Measurements from ENCODE around the gene HAPLN3.
A peak's percentile ranks its signal among the peaks of the same experiment; 100 is the strongest.

HAPLN3 gene

DNA sequence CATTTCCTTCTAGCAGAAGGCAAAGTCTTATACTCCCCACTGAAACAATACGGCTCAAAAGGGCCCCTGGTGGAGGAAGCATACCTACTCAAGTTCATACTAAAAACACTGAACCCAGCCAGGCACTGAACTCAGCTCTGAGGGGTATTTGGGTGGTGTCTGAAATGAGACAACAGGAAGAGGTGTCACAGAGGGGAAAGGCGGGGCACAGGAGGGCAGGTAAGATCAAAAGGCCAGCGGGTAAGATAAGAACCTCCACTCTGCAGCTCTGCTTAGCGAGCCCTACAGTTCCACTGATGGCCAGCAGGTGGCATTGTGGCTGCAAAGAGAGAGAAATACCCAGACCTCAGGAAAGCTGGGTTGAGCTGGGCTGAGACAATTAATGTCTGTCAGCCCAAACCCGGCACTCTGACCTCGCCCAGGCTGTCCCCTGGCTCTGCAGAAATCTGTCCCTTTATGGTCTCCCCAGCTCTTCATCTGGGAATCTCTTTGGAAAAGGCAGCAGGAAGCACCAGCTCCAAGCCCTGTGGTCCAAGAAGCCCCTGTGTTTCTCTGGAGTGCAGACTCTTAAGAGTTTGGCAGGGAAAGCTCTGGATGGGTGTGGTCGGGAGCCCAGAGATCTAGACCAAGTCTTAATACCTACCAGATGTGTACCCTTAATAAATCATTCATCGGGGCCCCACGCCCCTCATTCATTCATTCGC, 9.4 kb upstream of the HAPLN3 start:
- peaks cover 48% of the 10 kb centered on the region for H3K4me1 Mint-ChIP-seq (ENCODE audit: low read depth)
- peaks cover 7% of the 10 kb centered on the region for H3K36me3 Mint-ChIP-seq
- H3K27me3 Mint-ChIP-seq = no peaks in the 10 kb centered on the region
- H3K4me3 Mint-ChIP-seq = peak overlapping the region; percentile 47
- H3K9me3 Mint-ChIP-seq (ENCODE audit: low read depth) = no peaks in the 10 kb centered on the region
- peak overlapping the region; percentile 87 for H3K27ac Mint-ChIP-seq

DNA sequence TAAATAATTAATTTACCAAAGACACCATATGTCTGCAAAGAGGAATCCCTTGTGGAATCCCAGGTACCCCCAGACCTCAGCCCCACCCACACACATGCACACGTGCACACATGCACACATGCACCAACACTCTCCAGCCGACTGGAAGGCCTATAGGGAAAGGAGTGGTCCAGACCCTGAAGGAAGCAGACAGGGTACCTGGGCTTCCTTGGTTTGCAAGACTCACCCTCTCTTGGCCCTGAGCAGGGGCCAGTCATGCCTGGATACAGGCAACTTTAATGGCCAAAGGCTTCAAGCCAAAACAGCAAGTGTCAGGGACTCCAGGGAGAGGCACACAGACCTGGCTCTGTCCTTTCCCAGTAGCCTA, 8.9 kb upstream of the HAPLN3 start:
- Mint-ChIP-seq H3K27ac (peak overlapping the region; percentile 87), H3K9me3 (ENCODE audit: low read depth) (no peaks in the 10 kb centered on the region), H3K36me3 (peaks cover 7% of the 10 kb centered on the region), H3K27me3 (no peaks in the 10 kb centered on the region), H3K4me3 (peak overlapping the region; percentile 47), H3K4me1 (ENCODE audit: low read depth) (peaks cover 44% of the 10 kb centered on the region)

DNA sequence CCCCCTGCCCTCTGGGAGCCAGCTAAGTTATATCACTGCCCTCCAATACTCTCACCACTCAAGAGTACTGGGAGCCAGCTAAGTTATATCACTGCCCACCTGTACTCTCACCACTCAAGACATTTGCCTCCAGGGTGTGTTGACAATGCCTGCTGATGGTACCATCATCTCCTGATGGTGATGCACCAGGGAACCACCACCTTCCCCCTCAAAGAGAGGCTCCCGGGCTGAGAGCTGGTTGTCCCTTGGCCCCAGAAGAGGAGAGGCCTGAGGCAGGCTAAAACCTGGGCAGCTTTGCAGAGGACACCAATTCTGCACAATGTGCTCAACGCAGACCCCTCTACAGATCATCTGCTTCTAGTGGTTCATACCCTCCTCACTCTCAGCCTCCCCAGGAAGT, 7.5 kb upstream of the HAPLN3 start:
- H3K4me1 Mint-ChIP-seq (ENCODE audit: low read depth) = peaks cover 44% of the 10 kb centered on the region
- H3K27ac Mint-ChIP-seq = no peak overlapping the region
- H3K27me3 Mint-ChIP-seq = no peaks in the 10 kb centered on the region

DNA sequence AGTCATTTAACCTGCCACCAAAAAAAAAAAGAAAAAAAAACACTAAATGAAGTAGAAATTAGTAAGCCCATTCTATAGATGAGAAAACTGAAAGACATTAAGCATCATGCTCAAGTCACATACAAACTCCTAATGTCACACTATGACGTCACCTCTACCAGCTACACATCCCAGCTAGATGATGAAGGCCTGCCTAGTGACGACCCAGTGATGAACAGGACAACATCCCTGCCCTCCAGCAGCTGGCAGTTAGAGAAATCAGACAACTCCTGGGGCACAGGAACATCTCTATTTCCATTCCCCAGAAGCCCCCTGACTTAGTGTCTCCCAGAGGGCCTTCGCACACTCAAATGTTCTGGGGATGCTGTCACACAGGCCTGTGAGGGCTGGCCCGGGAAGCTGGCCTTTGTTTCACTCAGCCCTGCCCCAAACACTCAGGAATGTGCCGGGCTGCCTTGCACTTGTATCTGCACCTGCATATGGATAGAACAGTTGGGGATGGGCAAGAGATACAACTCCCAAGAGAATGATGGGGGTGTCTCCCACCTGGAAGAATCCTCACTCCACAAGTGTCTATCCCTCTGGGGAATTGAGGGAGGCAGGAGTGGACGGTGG, 7.0 kb upstream of the HAPLN3 start:
- Mint-ChIP-seq H3K9me3 (ENCODE audit: low read depth) (no peaks in the 10 kb centered on the region), H3K27me3 (no peaks in the 10 kb centered on the region), H3K27ac (no peak overlapping the region), H3K4me3 (no peak overlapping the region), H3K36me3 (peaks cover 7% of the 10 kb centered on the region), H3K4me1 (ENCODE audit: low read depth) (peaks cover 49% of the 10 kb centered on the region)

More for the DNA sequence above, 7.5 kb upstream of the HAPLN3 start:
- Mint-ChIP-seq H3K9me3 (ENCODE audit: low read depth) (no peaks in the 10 kb centered on the region), H3K4me3 (no peak overlapping the region), H3K36me3 (peaks cover 7% of the 10 kb centered on the region)

DNA sequence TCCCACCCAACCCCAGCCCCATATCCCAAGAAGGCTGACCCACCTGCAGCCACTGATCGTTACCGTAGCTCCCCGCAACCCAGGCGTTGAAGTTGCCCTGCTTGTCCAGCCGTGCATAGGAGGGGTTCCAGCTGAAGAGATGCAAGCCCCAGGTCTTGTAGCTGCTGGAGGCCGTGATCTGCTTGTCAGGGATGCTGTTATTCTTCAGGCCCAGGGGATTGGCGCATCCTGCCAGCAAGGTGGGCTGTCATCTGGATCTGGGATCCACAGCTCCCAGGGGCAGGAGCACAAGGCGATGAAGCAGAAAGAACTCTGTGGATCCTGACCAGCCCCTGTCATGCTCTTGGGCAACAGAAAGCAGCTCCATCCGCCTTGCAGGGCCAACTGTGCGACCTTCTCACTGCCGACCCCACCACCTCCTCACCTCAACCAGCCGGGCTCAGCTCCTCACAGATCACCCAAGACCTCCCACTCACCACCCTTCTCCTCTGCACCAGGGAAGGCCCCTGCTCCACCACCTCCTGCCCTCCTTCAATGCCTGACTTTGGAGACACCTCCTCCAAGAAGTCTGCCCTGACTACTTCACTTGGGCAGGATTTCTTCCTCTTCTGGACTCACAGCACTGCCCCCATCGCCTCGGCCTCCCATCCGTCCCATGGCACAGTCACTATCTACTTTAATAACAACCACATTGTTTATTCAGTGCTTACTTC, 6.3 kb upstream of the HAPLN3 start:
- no peaks in the 10 kb centered on the region for H3K9me3 Mint-ChIP-seq (ENCODE audit: low read depth)
- H3K27me3 Mint-ChIP-seq = no peaks in the 10 kb centered on the region
- H3K4me3 Mint-ChIP-seq = no peak overlapping the region
- H3K27ac Mint-ChIP-seq = peak overlapping the region; percentile 46
- H3K4me1 Mint-ChIP-seq (ENCODE audit: low read depth) = peaks cover 56% of the 10 kb centered on the region
- peaks cover 7% of the 10 kb centered on the region for H3K36me3 Mint-ChIP-seq

DNA sequence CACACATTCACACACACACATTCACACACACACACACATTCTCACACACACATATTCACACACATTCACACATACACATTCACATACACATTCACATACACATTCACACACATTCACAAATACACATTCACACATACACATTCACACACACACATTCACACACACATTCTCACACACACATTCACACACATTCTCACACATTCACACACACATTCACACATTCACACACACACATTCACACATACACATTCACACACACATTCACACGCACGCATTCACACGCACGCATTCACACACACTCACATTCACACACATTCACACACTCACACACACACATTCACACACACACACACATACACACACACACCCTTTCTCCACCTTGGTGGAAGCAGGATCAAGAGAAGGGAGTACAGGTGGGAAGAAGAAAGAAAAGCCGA, 5.7 kb upstream of the HAPLN3 start:
- H3K4me3 Mint-ChIP-seq = no peak overlapping the region
- H3K27ac Mint-ChIP-seq = peak overlapping the region; percentile 47
- no peaks in the 10 kb centered on the region for H3K27me3 Mint-ChIP-seq
- H3K9me3 Mint-ChIP-seq (ENCODE audit: low read depth) = no peaks in the 10 kb centered on the region
- peaks cover 57% of the 10 kb centered on the region for H3K4me1 Mint-ChIP-seq (ENCODE audit: low read depth)
- peaks cover 7% of the 10 kb centered on the region for H3K36me3 Mint-ChIP-seq

DNA sequence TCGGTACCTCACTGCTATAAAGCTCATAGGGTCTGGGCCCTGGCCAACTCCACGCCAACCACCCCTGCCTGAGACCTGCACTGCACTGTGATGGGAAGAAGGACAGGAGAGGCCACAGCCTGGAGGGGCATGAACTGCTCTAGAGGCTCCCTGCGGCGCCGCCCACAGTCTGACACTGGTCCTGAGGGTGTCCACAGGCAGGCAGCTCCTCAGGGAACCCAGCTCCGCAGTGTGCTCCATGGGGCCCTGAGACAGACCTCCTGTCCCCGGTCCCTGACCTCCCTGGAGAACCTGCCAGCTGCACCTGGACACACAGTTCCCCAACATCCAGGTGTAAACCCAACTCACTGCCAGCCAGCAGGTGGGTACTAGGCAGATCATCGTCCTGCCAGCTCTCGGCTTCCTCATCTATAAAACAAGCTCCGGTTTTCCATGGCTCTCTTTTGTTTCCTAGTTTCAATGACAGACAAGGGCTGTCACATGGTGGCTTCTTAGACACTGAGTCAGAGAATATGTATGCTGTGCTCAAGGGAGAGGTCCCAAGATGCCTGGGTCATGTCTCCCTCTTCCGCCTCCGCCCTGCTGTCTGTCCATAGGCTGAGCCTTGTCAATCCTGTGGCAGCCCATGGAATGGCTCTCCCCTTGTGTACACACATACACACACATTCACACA, 5.1 kb upstream of the HAPLN3 start:
- peaks cover 60% of the 10 kb centered on the region for H3K4me1 Mint-ChIP-seq (ENCODE audit: low read depth)
- peaks cover 7% of the 10 kb centered on the region for H3K36me3 Mint-ChIP-seq
- H3K9me3 Mint-ChIP-seq (ENCODE audit: low read depth) = no peaks in the 10 kb centered on the region
- peak overlapping the region; percentile 47 for H3K27ac Mint-ChIP-seq
- no peak overlapping the region for H3K4me3 Mint-ChIP-seq
- H3K27me3 Mint-ChIP-seq = no peaks in the 10 kb centered on the region

DNA sequence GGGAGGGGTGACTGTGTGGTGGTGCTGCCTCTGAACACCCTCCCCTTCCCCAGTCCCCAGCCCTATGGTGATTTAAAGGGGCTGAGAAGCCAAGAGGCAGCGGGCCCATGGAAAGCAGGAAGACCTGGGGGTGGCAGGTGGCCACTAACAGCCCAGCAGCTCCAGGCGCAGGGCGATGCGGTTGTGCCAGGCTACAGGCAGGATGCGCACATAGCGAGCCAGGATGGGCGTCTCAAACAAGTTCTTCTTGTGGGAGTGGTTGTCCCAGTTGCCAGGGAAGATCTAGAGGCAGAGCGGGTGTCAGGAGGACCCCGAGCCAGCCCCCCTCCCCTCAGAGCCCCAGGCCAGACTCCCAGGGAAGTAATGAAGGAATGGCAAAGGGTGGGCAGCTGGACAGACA, 3.9 kb upstream of the HAPLN3 start:
- peaks cover 52% of the 10 kb centered on the region for H3K4me1 Mint-ChIP-seq (ENCODE audit: low read depth)
- H3K27me3 Mint-ChIP-seq = no peaks in the 10 kb centered on the region
- no peak overlapping the region for H3K27ac Mint-ChIP-seq
- no peak overlapping the region for H3K4me3 Mint-ChIP-seq
- peaks cover 7% of the 10 kb centered on the region for H3K36me3 Mint-ChIP-seq
- H3K9me3 Mint-ChIP-seq (ENCODE audit: low read depth) = no peaks in the 10 kb centered on the region

DNA sequence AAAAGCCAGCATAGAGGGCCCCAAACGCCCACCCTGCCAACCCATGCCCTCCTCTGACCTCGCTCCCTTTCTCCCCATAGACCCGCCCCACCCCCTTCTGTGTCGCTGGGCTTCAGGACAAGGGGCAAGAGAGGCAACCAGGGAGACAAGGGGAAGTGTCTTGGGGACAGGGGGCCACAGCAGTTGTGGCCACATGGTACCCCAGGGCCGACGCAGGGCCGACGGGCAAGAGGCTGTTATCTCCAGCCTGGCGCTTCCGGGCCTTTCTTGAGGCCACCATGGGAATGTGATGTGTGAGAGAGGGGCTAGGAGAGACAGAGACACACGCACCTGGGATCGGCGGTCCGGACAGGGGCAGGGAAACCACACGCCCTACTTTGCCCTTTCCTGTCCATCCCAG, 3.4 kb upstream of the HAPLN3 start:
- Mint-ChIP-seq H3K9me3 (ENCODE audit: low read depth) (no peaks in the 10 kb centered on the region), H3K36me3 (peaks cover 7% of the 10 kb centered on the region), H3K4me1 (ENCODE audit: low read depth) (peaks cover 52% of the 10 kb centered on the region), H3K4me3 (no peak overlapping the region), H3K27me3 (no peaks in the 10 kb centered on the region), H3K27ac (no peak overlapping the region)

DNA sequence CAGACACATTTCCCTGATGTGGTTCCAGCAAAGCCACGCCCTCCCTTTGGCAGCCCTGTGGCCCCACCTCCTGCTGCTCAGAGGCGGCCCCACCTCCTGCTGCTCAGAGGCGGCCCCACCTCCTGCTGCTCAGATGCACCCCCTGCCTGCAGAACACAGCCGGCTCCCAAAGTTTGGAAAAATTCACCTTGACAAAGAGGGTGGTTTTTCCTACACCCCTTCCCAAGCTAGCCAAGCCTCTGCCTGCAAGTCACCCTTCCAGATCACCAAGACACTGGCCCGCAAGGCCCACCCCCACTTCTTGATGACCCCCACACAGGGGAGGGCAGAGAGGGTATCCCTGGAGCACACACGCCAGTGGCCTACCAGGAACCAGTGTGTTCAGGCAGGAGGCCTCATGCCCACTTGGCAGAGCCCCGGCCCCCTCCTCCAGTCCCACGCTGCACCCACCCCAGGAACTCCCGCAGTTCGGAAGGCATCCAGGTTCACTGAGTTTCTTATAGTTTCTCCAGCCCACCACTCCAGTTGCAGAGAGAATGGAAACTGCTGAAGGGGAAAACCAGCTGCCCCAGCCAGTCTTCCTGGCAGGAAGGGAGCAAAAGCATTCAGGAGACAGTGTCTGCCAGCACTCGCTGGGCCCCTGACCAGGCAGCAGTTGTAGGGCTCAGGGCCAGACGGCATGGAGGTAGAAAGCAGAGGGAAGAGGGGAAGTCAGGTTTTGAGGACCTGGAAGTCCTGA, 2.3 kb upstream of the HAPLN3 start:
- Mint-ChIP-seq H3K4me3 (no peak overlapping the region), H3K27me3 (no peaks in the 10 kb centered on the region), H3K36me3 (peaks cover 7% of the 10 kb centered on the region), H3K27ac (no peak overlapping the region), H3K4me1 (ENCODE audit: low read depth) (peaks cover 43% of the 10 kb centered on the region), H3K9me3 (ENCODE audit: low read depth) (no peaks in the 10 kb centered on the region)

DNA sequence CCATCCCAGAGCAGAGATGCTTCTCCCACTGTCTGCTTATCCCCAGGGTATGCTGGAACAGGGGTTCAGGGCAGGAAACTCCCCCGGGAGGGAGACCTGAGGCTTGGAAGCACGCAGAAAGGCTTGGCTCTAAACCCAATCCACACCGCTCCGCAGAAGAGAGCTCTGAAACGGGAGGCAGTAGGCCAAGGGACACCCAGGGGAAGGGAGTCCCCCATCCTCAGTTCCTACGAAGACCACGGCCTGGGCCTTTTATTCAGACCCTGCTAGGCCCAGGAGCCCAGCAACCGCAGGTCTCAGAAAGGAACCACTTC, 1.8 kb upstream of the HAPLN3 start:
- H3K4me1 Mint-ChIP-seq (ENCODE audit: low read depth) = peaks cover 40% of the 10 kb centered on the region
- H3K27me3 Mint-ChIP-seq = no peaks in the 10 kb centered on the region
- no peaks in the 10 kb centered on the region for H3K9me3 Mint-ChIP-seq (ENCODE audit: low read depth)
- H3K36me3 Mint-ChIP-seq = peaks cover 7% of the 10 kb centered on the region
- H3K27ac Mint-ChIP-seq = no peak overlapping the region
- no peak overlapping the region for H3K4me3 Mint-ChIP-seq

DNA sequence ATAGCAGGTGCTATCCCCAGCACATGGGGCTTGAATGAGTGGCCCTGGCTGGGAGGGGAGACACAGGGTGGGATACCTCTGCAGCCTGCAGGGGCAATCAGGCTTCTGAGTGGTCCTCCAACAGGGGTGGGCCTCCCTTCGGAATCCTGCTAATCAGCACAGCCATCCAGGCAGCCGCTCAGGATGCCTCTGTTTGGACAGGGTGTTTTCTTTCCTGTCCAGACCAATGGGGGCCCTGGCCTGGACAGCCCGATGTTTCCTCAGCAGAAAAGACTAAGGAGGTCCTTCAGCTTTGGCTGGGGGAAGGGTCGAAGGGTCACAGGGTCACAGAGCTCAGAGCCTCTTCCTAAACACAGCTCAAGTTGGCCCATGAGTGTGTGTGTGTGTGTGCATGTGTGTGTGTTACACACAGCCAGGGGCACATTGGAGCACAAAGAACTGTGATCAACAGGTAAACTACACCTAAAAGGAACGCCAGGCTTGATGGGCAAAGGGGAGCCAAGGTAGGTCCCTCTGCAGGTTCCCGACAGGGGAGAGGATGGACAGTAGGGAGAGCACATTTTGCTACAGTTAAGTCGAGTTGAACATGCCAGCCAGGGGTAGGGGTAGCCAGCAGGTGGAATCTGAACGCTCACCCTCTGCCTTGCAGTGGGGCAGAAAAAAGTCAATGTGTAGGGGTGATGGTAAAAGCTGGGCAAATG, 1.1 kb upstream of the HAPLN3 start:
- Mint-ChIP-seq H3K4me3 (peak overlapping the region; percentile 59), H3K27me3 (no peaks in the 10 kb centered on the region), H3K9me3 (ENCODE audit: low read depth) (no peaks in the 10 kb centered on the region), H3K36me3 (peaks cover 5% of the 10 kb centered on the region), H3K4me1 (ENCODE audit: low read depth) (peaks cover 39% of the 10 kb centered on the region), H3K27ac (peak overlapping the region; percentile 61)

DNA sequence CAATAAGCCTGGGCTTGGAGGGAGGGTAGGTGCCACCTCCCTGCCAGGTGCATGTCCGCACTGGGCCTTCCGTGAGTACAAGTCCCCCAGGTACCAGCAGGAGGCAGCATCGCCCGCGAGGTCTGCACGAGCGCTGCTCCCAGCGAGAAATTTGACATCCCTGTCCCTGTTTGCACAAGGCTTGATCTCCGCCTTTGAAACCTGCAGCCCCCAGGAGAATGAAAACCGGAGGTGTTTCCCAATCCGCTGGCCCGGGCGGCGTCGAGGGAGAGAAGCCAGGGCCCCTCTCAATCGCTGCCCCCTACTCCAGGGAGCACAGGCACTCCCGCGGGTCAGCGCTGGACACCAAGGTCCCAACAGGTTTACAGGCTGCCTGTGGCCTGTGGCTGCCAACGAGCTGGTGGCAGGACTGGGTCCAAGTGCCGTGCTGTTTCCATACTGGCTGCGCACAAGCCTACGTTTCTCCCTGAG, 961 bp downstream of the HAPLN3 start:
- no peaks in the 10 kb centered on the region for H3K27me3 Mint-ChIP-seq
- H3K4me1 Mint-ChIP-seq (ENCODE audit: low read depth) = peaks cover 43% of the 10 kb centered on the region
- peak overlapping the region; percentile 90 for H3K27ac Mint-ChIP-seq
- H3K9me3 Mint-ChIP-seq (ENCODE audit: low read depth) = no peaks in the 10 kb centered on the region
- H3K4me3 Mint-ChIP-seq = peak overlapping the region; percentile 91
- peaks cover 3% of the 10 kb centered on the region for H3K36me3 Mint-ChIP-seq
